CD4-positive, alpha-beta T cell treated with Interleukin-17A for 1 hour (primary cell): ENCODE measurements around the gene AKAP8L.
A peak's percentile ranks its signal among the peaks of the same experiment; 100 is the strongest.
"Not testable (repeated sequence)": the region's sequence is repeated elsewhere in the genome, so short reads cannot be mapped to it uniquely, and the experiment has no call there.

Source experiments
- DNase-seq: peaks from one replicate; pipeline ENCODE4 v3.0.0-alpha.2; 2020

The AKAP8L gene

DNA sequence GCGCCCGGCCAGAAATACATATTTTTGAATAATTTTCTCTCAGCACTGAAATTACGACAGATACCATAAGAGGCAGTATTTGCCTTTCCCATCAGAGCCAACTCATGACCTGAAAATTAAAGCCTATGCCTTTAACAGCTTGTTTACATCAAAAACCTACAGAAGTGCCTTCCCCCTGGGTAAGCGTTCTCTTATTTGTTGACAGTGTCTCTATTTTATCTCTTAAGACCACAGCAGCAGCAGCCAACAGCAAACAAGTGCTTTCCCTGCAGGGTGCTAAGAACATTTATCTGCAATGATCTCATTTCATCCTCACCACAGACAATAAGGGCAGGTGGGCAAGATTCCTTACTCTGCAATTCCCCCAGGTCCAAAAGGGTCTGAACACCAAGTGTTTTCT is 6.0 kb downstream of the AKAP8L start:
- no peak for DNase-seq

- not testable (repeated sequence) for DNase-seq
Observed at GRCh38 chr19:15411351-15411750, 7.4 kb downstream of the AKAP8L start.

DNA sequence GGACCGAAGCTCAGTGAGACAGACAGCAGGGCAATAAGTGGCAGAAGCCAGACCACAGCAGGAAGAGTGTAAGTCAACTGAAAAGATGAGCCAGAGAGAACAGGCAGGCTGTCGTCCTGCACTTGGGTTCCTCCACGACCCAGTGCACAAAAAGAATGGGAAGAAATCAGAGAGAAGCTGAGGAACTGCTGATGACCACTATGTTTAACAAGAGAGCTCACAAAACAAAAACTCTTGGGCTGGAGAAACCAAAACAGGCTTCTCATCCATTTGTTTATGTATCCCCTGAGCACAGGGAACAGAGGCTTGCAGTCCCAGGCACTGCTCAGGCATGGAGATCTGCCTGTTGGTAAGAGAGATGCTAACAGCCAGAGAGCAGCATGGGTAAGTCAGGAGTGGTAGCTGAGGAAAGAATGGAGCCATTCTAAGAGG is 14.0 kb downstream of the AKAP8L start:
- no peak for DNase-seq

GRCh38 chr19:15404097-15404779 is 14.6 kb downstream of the AKAP8L start:
- DNase-seq, result no peak

- DNase-seq, result no peak
Observed at GRCh38 chr19:15403151-15403531, 15.6 kb downstream of the AKAP8L start.

- no peak for DNase-seq
Observed at GRCh38 chr19:15402411-15403150, 16.2 kb downstream of the AKAP8L start.

GRCh38 chr19:15401397-15401710 is 17.4 kb downstream of the AKAP8L start:
- no peak for DNase-seq

DNA sequence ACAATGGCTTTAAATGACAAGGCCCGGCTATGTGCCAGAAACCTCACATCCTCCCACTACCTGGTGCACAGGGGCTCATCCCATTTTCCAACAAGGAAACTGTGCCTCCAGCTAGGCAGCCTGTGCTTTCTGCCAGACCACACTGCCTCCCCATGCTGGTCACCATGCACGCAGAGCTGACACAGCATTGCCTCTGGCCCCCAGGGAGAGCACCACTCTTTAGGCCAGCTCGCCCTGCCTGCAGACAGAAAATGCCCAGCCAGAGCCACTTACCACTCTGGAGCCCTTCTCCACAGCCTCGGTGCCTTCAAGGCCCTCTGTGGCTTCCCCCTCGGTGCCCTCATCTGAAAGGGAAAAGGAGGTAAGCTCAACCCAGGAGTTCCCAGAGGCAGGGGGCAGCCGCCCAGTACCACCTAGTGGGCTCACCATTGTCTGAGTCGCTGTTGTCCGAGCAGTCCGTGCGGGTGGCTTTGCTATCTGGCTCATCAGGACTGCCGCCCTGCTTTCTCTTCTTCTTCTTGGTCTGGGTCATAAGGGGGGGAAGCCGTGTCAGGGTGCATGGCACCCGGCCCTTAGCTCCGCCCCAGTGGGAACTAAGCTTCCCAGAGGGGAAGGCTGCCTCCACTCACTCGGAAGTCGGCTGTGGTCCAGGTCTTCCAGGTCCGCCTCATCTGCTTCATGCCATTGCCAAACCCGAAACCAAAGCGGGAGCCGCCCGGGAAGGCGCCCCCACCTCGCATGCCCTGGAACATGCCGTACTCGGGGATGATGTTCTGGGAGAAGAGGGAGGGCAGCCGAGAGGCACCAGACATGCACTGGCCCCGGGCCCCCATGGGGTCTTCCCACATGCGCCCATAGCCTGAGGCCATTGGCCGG is 18.0 kb downstream of the AKAP8L start:
- DNase-seq, result no peak

- no peak for DNase-seq
Observed at GRCh38 chr19:15399635-15400034, 19.2 kb downstream of the AKAP8L start.

- no peak for DNase-seq
Observed at GRCh38 chr19:15399234-15399515, 19.6 kb downstream of the AKAP8L start.

DNA sequence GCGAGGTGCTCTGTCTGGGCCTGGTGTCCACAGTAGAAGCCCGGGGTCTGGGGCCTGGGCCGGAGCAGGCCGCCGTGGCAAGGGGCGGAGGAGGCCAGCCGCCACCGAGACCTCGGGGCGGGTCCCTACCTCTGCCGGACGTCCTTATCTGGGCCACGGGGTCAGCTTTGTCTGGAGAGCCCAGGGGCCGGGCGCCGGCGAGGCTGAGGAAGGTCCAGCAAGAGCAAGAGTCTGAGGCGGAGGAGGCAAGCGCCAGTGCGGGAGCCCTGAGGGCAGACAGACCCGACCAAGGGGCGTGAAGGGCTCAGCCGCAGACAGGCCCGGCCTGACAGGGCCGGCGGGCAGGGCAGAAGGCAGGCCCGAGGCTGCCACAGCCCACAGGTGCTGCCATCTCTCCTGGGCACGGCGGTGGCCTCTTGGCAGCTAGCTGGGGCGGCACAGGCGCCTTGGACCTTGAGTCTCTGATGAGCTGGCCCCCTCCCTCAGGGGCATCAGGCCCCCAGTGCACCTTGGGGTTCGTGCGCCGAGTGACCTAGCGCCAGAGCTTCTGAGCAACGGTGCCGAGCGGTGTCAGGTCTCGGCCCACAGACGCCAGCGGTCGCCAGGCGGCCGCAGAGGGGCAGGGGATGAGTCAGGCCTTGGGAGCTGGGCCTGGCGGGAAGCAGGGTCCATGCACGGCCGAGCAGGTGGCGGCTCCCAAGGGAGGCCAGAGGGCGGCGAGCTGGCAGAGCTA is 20.1 kb downstream of the AKAP8L start:
- DNase-seq, result no peak

DNA sequence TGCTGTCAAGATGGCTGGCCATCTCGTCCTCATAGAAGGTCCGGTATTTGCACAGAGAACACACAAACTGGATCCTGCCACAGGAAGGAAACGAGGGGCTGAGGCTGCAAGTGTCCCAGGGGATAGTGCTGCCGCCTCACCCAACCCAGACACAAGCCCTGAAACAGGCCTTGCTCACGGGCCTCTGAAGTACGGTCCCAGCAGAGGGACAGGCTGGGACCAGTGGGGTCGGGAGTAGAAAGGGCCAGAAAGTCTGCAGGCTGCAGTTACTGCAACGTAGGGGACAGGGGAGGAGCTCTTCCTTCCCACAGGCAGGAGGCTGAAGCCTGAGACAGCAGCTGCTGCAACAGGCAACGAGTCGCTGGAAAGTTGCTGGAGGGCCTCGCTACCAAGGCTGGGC is 21.0 kb downstream of the AKAP8L start:
- DNase-seq, result no peak

- no peak for DNase-seq
Observed at GRCh38 chr19:15397236-15397635, 21.6 kb downstream of the AKAP8L start.

DNA sequence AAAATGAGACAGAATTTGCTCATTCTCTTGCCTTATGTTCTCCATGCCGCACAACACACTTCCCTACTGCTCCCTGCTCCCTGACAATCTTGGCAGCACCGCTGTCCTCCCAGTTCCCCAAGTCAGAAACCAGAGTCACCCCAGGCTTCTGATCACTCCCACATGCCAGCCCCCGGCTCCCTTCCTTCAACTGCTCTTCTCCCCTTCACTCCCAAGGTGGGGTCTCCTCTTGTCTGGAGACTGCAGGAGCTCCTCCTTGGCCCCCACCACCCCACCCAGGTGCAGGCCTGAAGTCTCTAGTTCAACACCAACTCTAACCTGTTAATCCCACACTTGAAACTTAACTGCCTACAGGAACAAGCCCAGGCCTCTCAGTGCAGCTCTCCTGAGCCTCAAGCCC is 22.4 kb downstream of the AKAP8L start:
- DNase-seq, result no peak

DNA sequence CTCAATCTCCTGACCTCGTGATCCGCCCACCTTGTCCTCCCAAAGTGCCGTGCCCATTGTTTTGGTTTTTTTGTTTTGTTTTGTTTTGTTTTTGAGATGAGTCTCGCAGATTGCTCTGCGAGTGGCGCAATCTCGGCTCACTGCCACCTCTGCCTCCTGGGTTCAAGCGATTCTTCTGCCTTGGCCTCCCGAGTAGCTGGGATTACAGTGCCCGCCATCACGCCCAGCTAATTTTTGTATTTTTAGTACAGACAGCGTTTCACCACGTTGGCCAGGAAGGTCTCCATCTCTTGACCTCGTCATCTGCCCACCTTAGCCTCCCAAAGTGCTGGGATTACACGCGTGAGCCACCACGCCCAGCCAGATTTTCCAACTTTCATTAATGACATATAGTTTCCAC is 23.5 kb downstream of the AKAP8L start:
- DNase-seq, result not testable (repeated sequence)

GRCh38 chr19:15394426-15394825 is 24.4 kb downstream of the AKAP8L start:
- no peak for DNase-seq

- DNase-seq, result no peak
Observed at GRCh38 chr19:15393963-15394362, 24.8 kb downstream of the AKAP8L start.

DNA sequence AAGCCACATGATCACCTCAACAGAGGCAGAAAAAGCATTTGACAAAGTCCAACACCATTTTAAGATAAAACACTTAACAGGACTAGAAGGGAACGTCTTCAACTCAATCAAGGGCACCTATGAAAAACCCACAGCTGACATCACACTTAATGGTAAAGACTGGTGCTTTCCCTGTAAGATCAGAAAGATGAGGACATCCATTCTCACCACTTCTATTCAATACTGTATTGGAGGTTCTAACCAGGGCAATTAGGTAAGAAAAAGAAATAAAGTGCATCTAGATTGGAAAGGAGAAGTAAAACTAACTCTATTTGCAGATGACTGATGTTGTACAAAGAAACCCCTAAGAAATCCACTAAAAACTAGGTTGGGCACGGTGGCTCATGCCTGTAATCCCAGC is 28.0 kb downstream of the AKAP8L start:
- DNase-seq, result no peak

GRCh38 chr19:15381864-15382263 is 36.9 kb downstream of the AKAP8L start:
- DNase-seq, result no peak

DNA sequence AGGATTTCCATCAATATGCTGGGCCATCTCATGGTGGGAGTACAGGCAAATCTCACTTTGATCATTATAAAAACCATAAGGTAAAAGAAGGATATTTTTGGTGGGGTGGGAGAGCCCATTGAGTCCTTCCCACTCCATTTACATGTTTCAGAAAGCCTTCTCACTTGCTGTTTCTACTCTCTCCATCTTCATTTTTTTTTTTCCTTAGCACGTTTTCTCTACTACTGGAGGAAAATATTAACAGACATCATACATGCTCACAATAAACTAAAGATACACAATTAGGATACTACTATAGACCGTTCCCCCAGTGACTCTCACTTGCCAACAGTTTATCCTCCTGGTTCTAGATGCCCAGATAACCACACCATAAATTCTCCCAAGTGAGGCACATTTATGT is 37.4 kb downstream of the AKAP8L start:
- DNase-seq, result no peak

DNA sequence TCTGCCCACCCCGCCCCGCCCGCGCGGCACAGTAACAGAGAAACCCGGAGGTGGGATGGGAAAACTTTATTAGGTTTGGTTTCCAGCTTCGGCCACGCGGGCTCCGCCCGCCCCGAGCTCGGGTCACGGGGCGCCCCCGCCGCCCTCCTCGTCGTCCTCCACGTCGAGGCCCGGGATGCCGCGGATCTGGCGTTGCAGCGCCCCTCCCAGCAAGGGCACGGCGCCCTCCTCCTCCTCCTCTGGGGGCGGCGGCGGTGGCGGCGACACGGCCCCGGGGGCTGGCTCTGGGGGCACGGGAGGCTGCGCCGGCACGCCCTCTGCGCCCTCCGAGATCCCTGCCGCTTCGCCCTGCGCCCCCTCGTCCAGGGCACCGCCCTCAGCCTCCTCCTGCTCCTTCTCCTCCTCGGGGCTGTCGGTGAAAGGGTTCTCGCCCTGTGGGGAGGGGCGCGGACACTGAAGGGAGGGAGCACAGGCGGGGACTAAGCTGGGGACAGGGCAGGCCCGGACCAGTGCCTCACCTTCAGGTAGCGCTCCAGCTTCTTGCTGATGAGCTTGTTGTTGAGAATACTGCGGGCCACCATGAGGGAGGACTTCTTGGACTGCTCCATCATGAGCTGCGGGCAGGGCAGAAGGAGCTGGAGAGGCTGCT is 38.7 kb downstream of the AKAP8L start:
- DNase-seq, result no peak

DNA sequence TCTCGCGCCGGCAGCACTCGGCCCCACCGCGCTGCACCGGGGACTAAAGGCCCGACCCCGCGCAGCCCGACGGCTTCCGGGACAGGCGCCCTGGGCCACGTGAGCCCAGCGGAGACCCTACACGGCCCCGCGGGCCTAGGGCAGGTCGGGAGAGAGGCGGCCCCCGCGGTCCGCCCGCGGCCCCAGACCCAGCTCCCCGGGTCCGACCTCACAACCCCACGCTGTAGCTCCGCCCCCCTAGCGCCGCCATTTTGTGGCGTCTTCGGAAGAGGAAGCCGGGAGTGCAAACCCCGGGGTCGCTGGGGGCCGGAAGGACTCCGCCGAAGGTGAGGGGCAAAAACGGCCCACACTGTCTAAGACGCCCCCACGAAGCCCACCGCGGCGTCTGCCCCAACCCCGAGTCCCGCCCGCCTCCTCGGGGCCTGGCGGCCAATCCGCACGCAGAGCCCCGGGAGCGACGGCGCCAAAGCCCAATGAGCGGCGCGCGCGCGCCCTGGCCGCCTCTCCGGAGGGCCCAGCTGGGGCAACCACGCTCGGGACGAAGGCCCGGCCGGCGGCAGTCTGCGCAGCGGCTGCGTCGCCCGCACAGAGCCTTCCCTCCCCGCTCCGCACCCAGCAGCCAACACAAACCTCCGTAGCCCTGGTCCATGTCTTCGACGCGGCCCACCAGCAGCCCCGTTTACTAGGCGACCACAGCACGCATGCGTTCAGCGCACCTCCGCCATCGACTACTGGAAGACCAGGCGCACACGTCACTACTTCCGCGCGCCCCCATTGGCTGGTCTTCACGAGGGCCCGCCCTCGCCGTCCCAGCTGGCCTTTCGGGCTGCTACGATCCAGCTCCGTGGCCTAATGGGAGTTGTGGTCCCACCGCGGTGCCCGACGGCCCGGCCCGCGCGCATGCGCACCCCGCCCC is 39.4 kb downstream of the AKAP8L start, which contains the start of gene AKAP8:
TSS of gene AKAP8 (minus strand) at position 705 of the 916 bp plus-strand sequence. CDS start at position 649, 56 bp downstream.
- DNase-seq, result peak; percentile 99
